Lower lobe of right lung (tissue), 2 donors: ENCODE measurements around the gene RITA1. TPM values are rescaled to one million over a fixed set of nuclear protein-coding genes. Genes with fewer than 3 reads are reported as not detected.

Experiments
- ATAC-seq, 2 donors: fragments of 200-7000 bp; cut with Tn5 transposase; one replicate each; pipeline ENCODE4 v1.9.1; 2020 to 2022; ENCODE audit warnings: mild to moderate bottlenecking in 2 of 2, moderate library complexity in 2 of 2
- DNase-seq: peaks from one replicate; pipeline ENCODE4 v3.0.0-alpha.2; 2020
- H3K27ac ChIP-seq: fragments of 200-600 bp; one replicate; pipeline ENCODE4 v1.8.0; 2022
- H3K27me3 ChIP-seq: fragments of 200-600 bp; one replicate; pipeline ENCODE4 v1.8.0; 2022; ENCODE audit warnings: low read depth
- H3K36me3 ChIP-seq: fragments of 200-600 bp; one replicate; pipeline ENCODE4 v1.8.0; 2022; ENCODE audit warnings: mild to moderate bottlenecking
- H3K4me1 ChIP-seq: fragments of 200-600 bp; one replicate; pipeline ENCODE4 v1.8.0; 2022
- H3K4me3 ChIP-seq: fragments of 200-600 bp; one replicate; pipeline ENCODE4 v1.8.0; 2022; ENCODE audit warnings: mild to moderate bottlenecking
- H3K9me3 ChIP-seq: fragments of 200-600 bp; one replicate; pipeline ENCODE4 v1.8.0; 2022
- intact Hi-C: fragments of 100-400 bp; cut with DNase I; formaldehyde crosslinking; loops from one replicate; pipeline ENCODE4 v1.11.0; 2022
- total RNA-seq: library from RNA; stranded (reverse); fragmentation: NEBNext Ultra II Directional; extraction: Animal tissue kit (Norgen Biotek cat#: 25700); gene quantifications from one replicate; pipeline ENCODE4 v1.2.1, GENCODE V29; 2021
- TF ChIP-seq, protein P1 (sequence below): fragments of 200-600 bp; IDR thresholded peaks from one replicate; pipeline ENCODE4 v1.8.0; 2022; ENCODE audit warnings: antibody characterized with exemption, mild to moderate bottlenecking
- donor health status: DM: no; HTN: yes; CAD: no; lungs with severe emphysema.

The RITA1 gene
- total RNA-seq, 1 donor from 2014 or later = 14.2 TPM

DNA sequence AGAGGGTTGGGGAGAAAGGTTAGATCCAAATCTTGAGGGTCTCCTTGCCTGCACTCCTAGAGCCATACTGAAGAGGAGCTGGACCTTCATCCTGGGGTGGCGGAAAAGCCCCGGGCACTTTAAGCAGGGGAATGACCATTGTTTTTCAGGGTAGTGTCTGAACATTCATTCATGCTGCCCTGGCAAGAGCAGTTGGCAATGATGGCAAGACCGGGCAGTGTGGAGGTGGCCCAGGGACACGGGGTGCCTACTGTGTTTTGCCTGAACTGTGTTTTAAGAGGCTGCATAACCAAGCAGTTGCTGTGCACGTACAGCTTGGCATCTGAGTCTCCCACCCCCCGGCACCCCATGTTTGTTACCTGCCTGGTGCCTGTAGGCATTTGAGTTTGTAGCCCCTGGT is 50.5 kb downstream of the RITA1 start:
- Histone ChIP-seq H3K27me3 (no peaks in the 10 kb centered on the region), H3K9me3 (no peaks in the 10 kb centered on the region), H3K4me1 (peaks cover 70% of the 10 kb centered on the region), H3K36me3 (peaks cover 57% of the 10 kb centered on the region), H3K27ac (no peak overlapping the region), H3K4me3 (no peak overlapping the region)
- no peak for DNase-seq
- intact Hi-C loops = no loop called here
- no peak for ATAC-seq
- TF ChIP-seq, protein P1, sequence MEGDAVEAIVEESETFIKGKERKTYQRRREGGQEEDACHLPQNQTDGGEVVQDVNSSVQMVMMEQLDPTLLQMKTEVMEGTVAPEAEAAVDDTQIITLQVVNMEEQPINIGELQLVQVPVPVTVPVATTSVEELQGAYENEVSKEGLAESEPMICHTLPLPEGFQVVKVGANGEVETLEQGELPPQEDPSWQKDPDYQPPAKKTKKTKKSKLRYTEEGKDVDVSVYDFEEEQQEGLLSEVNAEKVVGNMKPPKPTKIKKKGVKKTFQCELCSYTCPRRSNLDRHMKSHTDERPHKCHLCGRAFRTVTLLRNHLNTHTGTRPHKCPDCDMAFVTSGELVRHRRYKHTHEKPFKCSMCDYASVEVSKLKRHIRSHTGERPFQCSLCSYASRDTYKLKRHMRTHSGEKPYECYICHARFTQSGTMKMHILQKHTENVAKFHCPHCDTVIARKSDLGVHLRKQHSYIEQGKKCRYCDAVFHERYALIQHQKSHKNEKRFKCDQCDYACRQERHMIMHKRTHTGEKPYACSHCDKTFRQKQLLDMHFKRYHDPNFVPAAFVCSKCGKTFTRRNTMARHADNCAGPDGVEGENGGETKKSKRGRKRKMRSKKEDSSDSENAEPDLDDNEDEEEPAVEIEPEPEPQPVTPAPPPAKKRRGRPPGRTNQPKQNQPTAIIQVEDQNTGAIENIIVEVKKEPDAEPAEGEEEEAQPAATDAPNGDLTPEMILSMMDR = no peak

DNA sequence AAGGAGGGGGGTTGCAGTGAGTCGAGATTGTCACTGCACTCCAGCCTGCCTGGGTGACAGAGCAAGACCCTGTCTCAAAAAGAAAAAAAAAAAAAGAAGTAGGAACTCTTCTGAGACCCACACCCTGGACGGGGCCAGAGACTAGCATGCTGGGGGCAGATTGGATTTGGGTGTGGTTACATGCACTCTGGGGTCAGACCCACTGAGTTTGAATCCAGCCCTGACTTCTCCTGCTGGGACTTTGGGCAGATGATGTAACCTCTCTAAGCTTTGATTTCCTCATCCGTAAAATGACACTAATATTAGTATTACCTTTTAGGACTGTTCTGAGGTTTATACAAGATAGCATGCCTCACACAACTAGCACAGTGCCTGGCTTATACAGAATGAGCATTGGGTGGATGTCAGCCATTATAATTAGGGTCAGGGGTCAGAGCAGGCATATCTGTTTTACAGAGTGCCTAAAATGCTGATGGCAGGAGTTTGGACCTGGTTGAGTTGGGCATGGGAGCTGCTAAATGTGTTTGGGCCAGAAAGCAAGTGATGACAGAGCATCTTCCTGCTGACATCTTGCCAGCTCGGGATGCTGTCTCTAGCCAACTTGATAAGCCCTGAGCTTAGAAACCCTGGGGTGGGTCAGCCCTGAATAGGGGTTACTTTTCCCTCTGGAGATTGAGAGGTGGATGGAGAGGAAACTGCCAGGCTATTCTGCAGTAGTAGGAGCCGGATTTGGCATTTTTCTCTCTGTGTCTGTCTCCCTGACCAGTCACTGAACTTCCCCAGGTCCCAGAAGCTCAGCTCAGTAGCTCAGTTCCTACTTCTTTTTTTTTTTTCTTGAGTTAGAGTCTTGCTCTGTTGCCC is 51.2 kb downstream of the RITA1 start:
- no peaks in the 10 kb centered on the region for H3K27me3 ChIP-seq
- no peak for ATAC-seq
- peaks cover 50% of the 10 kb centered on the region for H3K36me3 ChIP-seq
- peak overlapping the region; percentile 67 for H3K27ac ChIP-seq
- no peaks in the 10 kb centered on the region for H3K9me3 ChIP-seq
- peaks cover 75% of the 10 kb centered on the region for H3K4me1 ChIP-seq
- intact Hi-C loops = no loop called here
- no peak overlapping the region for H3K4me3 ChIP-seq
- DNase-seq = no peak
- TF ChIP-seq, protein P1 = no peak

DNA sequence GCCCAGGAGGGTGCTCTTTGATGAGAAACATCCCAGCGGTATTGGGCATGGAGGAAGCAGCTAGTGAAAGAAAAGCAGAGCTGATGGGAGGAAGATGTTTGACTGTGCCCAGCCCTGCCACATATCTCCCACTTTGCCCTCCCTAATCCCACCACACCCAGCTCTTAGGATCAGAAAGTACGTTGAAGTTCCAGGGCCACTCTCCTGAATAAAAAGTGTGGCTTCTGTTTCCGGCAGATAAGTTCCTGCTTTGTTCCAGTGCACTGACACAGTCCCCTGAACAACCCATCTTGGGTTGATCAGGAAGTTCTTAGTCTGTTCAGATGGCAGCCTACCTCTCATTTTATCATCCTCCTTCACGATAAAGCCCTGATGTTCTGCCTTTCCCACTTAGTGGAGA is 52.2 kb downstream of the RITA1 start:
- no peaks in the 10 kb centered on the region for H3K9me3 ChIP-seq
- no peaks in the 10 kb centered on the region for H3K27me3 ChIP-seq
- ATAC-seq (no peak), DNase-seq (no peak)
- peaks cover 46% of the 10 kb centered on the region for H3K36me3 ChIP-seq
- TF ChIP-seq, protein P1 = no peak
- intact Hi-C loops = no loop called here
- H3K4me1 ChIP-seq = peaks cover 78% of the 10 kb centered on the region
- H3K27ac ChIP-seq = peak overlapping the region; percentile 67
- H3K4me3 ChIP-seq = no peak overlapping the region

DNA sequence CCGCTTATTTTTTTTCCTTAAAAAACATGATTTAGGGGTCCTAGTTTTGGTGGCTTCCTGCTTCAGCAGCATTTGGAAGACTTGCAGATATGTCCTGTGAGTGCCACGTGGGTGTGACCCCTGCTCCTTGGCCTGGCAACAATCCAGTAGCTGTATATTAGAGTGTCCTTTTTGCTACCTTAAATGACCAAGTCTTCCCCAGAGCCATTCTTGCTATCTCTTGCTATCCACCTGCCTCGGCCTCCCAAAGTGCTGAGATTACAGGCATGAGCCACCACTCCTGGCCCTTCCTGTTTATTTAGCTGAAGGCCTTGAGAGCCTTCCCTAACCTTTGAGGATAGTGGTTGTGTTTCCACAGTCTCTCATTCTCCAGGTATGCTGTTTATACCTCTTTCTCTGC is 52.8 kb downstream of the RITA1 start:
- no peak overlapping the region for H3K4me3 ChIP-seq
- intact Hi-C loops = no loop called here

DNA sequence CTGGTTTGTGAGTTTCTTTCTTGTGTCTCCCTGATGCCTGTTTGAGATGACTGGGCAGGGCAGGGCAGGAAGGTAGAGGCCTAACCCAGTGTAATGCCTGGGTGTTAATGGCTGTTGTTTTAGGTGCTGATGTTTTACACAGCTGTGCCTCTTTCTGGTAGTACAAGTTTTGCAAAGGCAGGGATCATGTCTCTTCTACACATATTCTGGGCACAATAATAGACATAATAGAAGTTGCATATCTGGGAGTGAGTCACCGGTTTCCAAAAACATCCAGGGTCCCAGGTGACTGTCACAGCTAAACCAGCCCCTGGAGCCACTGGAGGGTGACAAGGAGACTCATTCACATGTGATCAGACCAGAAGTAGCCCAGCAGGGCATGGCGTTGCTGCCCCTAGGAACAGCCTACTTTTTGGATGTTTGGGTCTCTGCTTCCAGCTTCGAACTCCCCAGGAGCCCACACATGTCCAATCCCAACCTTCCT is 53.8 kb downstream of the RITA1 start:
- no peak overlapping the region for H3K4me3 ChIP-seq
- peaks cover 39% of the 10 kb centered on the region for H3K36me3 ChIP-seq
- no peak for DNase-seq
- TF ChIP-seq, protein P1 = no peak
- H3K27ac ChIP-seq = peak overlapping the region; percentile 84
- no peaks in the 10 kb centered on the region for H3K27me3 ChIP-seq
- intact Hi-C loops = no loop called here
- H3K9me3 ChIP-seq = no peaks in the 10 kb centered on the region
- ATAC-seq = no peak
- H3K4me1 ChIP-seq = peaks cover 84% of the 10 kb centered on the region

More for the DNA sequence above, 52.8 kb downstream of the RITA1 start:
- no peaks in the 10 kb centered on the region for H3K27me3 ChIP-seq
- ATAC-seq (no peak), DNase-seq (no peak)
- H3K9me3 ChIP-seq = no peaks in the 10 kb centered on the region
- H3K36me3 ChIP-seq = peaks cover 43% of the 10 kb centered on the region
- peaks cover 80% of the 10 kb centered on the region for H3K4me1 ChIP-seq
- peak overlapping the region; percentile 67 for H3K27ac ChIP-seq
- TF ChIP-seq, protein P1 = no peak
